ENCODE results near the gene CEP250.
"Not testable (repeated sequence)": the region's sequence is repeated elsewhere in the genome, so short reads cannot be mapped to it uniquely, and the experiment has no call there.

Gene CEP250

DNA sequence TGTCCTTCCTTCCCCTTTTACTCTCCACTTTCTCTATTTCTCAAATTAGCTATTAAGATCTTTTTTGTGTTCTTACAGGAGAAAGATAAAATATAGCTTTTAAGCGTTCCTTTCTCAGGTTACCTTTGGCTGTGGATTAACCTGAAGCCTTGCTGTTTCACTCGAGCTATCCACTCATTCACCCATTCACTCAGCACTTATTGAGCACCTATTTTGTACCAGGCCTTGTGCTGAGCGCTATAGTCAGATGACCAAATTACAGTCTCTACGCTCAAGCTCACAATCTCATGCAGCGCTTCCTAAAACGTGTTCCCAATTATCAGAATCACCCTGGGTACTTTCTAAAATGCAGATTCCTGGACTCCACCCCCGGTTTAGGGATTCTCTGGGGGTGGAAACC is 1.8 kb upstream of the CEP250 start:
- DNase-seq (ENCODE audit: insufficient read length, low spot score): no peak
- FAIRE-seq: no peak

DNA sequence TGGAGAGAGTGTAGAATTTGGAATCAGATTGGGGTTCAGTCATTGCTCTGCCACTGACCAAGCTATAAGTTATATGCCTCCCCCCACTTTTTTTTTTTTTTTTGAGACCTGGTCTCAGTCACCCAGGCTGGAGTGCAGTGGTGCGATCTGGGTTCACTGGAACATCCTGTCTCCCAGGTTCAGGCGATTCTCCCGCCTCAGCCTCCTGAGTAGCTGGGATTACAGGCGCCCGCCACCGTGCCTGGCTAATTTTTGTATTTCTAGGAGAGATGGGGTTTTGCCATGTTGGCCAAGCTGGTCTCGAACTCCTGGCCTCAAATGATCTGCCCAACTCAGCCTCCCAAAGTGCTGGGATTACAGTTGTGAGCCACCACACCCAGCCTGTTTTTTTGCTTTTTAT is 1.3 kb downstream of the CEP250 start:
- FAIRE-seq; DNase-seq (ENCODE audit: insufficient read length, low spot score): not testable (repeated sequence)

DNA sequence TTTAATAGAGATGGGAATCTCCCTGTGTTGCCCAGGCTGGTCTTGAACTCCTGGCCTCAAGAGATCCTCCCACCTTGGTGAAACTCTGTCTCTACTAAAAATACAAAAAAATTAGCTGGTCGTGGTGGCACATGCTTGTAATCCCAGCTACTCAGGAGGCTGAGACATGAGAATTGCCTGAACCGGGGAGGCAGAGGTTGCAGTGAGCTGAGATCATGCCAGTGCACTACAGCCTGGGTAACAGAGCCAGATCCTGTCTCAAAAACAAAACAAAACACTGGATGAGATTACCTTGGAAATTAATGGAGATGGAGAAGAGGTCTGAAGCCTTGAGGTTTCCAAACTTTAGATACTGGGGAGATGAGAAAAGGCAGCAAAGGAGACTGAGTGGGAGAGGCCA is 2.1 kb downstream of the CEP250 start:
- DNase-seq (ENCODE audit: insufficient read length, low spot score); FAIRE-seq: not testable (repeated sequence)

DNA sequence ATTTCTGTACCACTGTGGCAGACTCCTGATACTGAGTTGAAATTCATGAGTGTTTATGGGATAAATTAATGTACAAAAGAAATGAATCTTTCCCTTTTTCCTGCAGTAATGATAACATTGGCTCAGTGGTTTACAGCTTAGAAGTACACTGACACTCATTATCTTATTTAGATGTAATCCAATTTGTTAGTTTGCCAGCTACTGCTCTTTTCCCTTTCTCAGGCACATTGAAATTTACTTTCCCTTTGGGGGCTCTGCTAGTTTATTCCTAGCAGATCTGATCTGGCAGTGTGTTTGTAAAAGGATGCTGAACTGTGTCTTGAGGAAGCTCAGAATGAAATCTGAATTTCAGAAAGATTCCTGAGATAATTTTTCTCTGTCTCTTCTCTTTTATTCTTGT is 3.0 kb downstream of the CEP250 start:
- DNase-seq (ENCODE audit: insufficient read length, low spot score) (no peak), FAIRE-seq (no peak)

DNA sequence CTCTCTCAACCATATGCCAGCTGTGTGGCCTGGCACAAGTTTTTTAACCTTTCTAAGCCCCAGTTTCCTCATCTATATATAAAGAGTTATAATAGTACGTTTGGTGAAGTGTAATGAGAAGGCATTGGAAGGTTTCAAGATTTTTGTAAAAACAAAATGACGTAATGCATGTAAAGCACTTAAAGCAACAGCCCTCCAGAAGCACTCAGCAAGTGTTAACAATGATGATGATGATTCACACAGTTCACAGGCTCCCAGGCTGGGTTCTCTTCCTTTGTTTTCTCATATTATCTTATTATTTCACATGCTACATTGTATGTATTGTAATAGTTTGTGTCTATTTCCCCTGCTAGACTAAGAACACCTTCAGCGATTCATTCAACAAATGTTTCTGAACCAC is 6.2 kb downstream of the CEP250 start:
- DNase-seq (ENCODE audit: insufficient read length, low spot score) (no peak), FAIRE-seq (no peak)

DNA sequence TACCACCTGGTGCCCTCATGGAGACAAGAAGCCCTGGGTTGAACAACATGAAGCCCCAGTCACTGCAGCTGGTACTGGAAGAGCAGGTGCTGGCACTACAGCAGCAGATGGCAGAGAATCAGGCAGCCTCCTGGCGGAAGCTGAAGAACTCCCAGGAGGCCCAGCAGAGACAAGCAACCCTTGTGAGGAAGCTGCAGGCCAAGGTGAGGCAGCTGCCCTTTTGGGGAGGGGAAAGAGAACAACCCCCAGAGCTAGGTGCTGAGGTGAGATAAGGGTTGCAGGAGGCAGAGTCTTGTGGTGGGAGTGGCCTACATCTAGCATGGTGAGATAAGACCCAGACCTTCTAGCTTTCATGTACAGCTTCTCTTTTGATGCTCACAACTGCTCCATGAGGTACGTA is 7.0 kb downstream of the CEP250 start:
- no peak for FAIRE-seq
- DNase-seq (ENCODE audit: insufficient read length, low spot score): no peak

DNA sequence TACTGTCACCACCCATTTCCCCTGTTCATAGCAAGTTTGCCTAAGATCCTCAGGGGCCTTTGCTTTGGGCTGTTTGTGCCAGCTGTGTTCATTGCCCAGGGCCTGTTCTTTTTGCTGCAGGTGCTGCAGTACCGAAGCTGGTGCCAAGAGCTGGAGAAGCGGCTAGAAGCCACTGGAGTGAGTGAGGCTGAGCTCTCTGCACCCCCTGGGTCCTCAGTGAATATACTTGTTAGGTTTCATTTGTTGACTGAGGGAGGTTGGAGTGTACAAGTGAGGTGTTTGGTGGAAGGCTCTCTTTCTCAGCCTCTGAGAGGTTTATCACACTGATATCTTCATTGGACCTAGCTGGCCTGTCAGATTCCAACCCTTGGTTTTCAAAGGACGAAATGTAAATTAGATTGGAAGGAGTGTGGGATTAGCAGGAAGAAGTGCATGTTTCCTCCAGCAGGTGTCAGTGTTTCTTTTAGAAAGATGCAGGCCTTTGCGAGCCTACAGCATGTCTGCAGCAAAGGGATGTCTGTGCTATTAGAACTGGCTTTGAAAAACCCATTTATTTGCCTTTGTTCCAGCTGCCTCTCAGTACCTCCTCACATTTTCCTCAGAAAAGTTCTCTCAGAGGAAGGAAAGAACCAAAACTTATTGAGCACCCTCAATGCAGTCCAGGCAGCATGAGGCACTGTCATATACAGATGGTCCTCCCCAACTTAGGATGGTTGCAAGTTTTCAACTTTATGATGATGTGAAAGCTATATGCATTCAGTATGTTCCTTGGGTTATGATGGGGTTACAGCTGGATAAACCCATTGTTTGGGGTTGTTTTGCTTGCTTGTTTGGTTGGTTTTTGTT is 8.3 kb downstream of the CEP250 start:
- peak; percentile 40 for DNase-seq (ENCODE audit: insufficient read length, low spot score)
- peak; percentile 66 for FAIRE-seq

DNA sequence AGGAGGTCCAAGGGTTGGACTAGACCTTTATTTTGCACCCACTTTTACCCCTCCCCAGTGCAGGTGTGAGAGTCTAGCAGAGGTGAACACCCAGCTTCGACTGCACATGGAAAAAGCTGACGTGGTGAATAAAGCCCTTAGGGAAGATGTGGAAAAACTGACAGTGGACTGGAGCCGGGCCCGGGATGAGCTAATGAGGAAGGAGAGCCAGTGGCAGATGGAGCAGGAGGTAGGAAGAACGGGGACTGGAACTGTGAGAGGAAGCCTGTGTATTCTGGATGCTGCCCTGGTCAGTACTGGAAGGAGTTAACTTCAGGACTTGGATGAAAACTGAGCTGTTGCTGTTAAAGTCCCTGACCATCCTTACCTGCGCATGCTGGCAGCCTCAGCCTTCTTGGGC is 10.6 kb downstream of the CEP250 start:
- DNase-seq (ENCODE audit: insufficient read length, low spot score) (no peak), FAIRE-seq (no peak)

DNA sequence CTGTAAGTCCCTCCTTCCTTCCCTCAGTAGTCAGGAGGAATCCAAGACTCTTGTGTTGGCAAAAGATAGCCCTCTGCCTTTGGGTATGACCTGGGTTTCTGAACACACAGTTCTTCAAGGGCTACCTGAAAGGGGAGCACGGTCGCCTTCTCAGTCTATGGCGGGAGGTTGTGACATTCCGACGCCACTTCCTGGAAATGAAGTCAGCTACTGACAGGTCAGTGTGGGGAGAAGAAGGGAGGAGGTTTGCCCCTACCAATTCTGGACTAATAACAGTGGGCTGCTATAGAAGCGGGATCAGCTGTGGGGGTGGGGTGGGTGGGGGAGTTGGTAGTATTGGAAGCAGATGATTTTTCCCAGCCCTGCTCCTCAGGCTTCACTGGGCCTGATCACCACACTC is 11.5 kb downstream of the CEP250 start:
- FAIRE-seq (no peak), DNase-seq (ENCODE audit: insufficient read length, low spot score) (no peak)

DNA sequence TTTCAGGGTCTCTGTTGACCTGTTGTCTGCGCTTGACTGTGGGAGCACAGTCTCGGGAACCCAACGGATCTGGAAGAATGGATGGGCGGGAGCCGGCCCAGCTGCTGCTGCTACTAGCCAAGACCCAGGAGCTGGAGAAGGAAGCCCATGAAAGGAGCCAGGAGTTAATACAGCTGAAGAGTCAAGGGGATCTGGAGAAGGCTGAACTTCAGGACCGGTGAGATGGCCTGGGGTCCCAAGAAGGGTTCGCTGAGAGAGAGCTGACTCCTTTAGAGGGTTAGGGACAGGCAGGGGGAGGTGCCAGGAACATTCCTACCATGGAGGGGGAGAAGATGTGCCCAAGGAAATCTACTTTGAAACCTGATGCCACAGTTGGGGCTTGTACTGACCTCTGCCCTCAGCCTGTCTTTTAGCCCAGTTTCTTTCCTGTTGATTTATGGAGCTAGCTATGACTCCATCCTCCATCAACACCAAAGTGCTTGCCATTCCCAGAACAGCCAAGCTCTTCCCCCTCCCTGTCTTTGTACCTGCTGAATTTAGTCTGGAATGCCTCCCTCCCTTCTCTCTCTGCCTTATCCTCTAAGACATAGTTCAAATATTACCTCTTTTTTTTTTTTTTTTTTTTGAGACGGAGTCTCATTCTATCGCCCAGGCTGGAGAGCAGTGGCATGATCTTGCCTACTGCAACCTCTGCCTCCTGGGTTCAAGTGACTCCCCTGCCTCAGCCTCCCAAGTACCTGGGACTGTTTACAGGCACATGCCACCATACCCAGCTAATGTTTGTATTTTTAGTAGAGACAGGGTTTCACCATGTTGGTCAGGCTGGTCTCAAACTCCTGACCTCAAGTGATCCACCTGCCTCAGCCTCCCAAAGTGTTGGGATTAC is 12.2 kb downstream of the CEP250 start:
- no peak for FAIRE-seq
- no peak for DNase-seq (ENCODE audit: insufficient read length, low spot score)

DNA sequence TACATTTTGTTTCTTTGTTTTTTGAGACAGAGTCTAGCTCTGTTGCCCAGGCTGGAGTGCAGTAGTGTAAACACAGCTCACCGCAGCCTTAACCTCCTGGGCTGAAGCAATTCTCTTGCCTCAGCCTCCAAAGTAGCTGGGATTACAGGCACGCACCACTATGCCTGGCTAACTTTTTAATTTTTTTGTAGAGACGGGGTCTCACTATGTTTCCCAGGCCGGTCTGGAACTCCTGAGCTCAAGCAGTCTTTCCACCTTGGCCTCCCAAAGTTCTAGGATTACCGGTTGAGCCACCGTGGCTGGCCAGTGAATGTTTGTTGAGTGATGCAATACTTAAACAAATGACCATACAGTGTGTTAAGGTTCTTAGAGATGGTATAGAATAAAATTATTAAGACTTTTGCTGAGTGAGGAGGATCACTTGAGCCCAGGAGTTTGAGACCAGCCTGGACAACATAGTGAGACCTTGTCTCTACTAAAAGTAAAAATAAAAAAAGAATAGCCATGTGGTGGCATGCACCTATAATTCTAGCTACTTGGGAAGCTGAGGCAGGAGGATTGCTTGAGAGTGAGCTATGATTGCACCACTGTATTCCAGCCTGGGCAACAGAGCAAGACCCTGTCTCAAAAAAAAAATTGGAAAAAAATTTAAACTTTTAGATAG is 13.4 kb downstream of the CEP250 start:
- DNase-seq (ENCODE audit: insufficient read length, low spot score) (no peak), FAIRE-seq (no peak)

DNA sequence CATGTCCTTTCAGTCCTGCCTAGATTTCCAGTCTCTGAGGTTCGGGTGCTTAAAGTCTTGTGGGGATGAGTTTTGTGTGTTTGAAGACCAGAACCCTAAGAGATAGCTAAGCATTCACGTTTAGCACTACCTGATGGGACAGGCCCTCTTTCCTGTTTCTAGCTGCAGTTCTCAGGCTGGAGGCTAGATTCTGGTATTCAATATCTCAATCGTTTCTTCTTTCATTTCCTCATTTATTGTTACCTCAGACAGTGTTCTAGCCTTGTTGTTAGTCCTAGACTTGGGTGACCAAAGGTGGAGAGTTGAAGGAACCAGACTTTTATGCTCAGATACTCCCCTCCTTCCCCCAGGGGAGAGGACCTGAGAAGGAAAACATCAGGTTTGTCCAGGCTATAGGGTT is 16.8 kb downstream of the CEP250 start:
- DNase-seq (ENCODE audit: insufficient read length, low spot score) (no peak), FAIRE-seq (no peak)

DNA sequence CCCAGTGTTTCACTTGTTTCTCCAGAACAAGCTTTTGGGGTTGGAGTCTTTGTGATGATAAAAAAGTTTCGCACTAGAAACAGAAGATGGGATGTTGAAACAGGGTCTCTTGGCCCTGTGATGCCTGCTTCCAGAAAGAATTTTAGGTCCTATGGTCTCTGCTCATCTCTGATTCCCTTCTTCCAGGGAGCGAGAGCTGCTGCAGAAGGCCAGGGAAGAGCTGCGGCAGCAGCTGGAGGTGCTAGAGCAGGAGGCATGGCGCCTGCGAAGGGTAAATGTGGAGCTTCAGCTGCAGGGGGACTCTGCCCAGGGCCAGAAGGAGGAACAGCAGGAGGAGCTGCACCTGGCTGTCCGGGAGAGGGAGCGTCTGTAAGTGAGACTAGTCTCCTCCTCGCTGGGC is 18.3 kb downstream of the CEP250 start:
- FAIRE-seq: no peak
- no peak for DNase-seq (ENCODE audit: insufficient read length, low spot score)

DNA sequence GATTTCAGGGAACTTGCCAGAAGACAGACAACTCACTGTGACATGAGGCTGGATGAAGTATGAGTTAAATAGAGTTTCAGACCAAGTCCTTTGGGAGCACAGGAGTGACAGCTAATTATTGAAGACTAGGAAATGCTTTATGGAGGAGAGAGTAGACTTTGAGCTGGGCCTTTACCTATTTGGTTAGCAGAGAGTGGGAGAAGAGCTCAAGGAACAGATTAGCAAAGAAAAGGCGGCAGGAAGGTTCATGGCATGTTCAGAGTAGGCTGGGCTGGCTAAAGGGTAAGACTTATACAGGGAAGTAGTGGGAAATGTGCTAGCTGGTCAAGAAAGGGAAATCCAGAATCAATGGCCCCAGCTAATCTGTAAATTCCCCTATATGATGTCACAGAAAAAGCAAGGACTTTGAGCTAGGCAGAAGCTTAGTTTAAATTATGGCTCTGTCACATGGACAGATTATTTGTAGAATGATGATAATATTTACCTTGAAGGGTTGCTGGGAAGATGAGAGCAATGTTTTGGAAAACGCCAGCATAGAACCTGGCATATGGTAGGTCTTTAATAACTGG is 19.0 kb downstream of the CEP250 start:
- FAIRE-seq: no peak
- DNase-seq (ENCODE audit: insufficient read length, low spot score): no peak

DNA sequence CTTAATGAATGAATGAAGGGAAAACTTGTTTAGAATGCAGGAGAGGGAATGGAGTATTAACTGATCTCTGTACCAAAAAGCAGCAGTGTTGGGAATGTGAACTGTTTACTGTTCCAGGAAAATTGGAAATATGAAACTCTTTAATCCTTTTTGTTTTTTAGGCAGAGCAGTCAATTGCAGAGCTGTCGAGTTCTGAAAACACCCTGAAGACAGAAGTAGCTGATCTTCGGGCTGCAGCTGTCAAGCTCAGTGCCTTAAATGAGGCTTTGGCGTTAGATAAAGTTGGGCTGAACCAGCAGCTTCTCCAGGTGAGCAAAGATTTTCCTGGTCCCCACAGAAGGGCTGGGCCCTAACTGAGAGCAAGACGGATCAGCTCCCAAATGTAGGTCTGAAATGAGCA is 20.9 kb downstream of the CEP250 start:
- FAIRE-seq (no peak), DNase-seq (ENCODE audit: insufficient read length, low spot score) (no peak)

DNA sequence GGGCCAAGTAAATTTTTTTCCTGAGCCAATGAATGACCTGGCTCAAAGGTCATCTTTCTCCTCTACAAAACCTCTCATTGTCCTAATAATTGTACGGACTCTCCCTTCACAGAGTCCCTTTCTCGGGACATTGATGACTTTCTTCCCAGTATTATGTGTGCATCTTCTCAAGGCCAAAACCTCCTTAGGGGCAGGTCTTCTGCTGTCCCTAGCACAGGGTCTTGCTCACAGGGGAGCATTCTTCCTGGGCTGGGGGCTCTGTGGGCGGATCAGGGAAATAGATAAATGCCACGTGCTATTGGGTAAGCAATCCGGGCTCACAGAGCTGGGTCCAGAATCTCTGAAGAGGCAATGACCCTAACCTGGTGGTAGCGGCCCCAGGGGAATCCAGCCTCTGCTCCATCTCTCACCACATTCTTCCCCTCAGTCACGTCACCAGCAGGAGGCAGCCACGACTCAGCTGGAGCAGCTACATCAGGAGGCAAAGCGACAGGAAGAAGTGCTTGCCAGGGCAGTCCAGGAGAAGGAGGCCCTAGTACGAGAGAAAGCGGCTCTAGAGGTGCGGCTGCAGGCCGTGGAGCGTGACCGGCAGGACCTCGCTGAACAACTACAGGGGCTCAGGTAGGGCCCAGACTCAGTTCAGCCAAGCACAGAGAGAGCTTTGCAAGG is 23.5 kb downstream of the CEP250 start:
- DNase-seq (ENCODE audit: insufficient read length, low spot score): no peak

DNA sequence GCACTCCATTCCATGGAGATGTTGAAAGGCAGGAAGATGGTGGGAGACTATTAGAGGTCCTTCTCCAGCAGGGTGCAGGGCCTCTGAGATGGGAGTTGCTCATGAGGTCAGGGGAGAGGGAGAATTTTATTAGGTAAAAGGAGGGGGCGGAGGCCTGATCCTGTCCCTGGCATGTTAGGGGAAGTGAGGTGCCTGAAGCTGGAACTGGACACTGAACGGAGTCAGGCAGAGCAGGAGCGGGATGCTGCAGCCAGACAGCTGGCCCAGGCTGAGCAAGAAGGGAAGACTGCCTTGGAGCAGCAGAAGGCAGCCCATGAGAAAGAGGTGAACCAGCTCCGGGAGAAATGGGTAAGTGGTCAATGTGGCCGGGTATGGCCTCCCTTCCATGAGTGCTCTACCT is 24.4 kb downstream of the CEP250 start:
- FAIRE-seq (no peak), DNase-seq (ENCODE audit: insufficient read length, low spot score) (no peak)

More for the DNA sequence above, 23.5 kb downstream of the CEP250 start:
- no peak for FAIRE-seq

DNA sequence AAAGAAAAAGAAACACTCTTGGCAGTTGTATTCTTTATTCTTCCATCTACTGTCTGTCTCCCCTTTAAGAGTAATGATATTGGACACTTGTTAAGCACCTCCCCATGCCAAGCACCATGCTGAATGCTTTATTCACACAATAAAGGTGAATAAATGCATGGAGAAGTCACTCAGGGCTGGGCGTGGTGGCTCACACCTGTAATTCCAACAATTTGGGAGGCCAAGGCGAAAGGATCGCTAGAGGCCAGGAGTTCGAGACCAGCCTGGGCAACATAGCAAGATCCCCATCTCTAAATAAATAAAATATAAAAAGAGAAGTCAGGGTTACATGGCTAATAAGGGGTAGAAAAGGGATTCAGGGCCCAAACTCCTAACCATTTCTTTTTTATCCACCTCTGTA is 32.1 kb downstream of the CEP250 start:
- FAIRE-seq: no peak
- no peak for DNase-seq (ENCODE audit: insufficient read length, low spot score)

DNA sequence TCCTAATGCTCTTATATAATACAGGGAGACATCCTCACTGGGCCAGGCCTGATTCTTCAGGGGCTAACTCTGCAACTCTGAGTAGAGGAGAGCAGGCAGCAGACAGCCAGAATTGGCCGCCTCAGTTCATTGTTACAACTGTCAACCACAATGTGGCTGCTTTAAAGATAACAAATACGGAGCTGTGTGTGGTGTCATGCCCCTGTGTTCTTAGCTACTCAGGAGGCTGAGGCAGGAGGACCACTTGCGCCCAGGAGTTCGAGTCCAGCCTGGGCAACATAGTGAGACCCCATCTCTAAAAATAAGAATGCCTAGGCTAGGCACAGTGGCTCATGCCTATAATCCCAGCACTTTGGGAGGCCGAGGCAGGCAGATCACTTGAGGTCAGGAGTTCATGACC is 34.3 kb downstream of the CEP250 start:
- FAIRE-seq (no peak), DNase-seq (ENCODE audit: insufficient read length, low spot score) (no peak)

DNA sequence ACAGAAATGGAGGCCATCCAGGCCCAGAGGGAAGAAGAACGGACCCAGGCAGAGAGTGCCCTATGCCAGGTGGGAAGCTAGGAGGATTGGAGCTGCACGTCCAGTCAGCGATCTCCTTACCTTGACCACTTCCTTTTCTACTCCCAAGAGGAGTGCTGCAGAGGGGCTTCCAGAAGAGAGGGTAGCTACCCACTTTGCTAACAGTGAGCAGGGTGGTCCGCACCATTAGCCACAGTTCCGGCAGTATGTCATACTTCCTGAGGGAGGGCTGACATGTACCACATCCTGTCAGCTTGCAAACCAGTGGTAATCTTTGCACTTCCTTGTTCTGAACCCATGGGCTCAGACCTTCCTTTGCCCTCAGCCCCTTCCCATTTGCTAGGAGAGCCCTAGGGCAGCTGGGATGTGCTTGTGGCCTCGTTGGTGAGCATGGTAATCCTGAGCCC is 35.4 kb downstream of the CEP250 start:
- FAIRE-seq: peak; percentile 97

More for the DNA sequence above, 35.4 kb downstream of the CEP250 start:
- peak; percentile 82 for DNase-seq (ENCODE audit: insufficient read length, low spot score)

Measured in GM19239 (cell line).